GM13977 (cell line): ENCODE results near the gene SSNA1.
A peak's percentile ranks its signal among the peaks of the same experiment; 100 is the strongest.

ENCODE experiments used
- DNase-seq: peaks from one replicate; pipeline ENCODE4 v3.0.0; 2012; ENCODE audit warnings: low spot score
- in situ Hi-C: fragments of 300-500 bp; cut with MboI; formaldehyde crosslinking; loops from one replicate; pipeline ENCODE4 v1.12.0; 2022; ENCODE audit warnings: low sequenced_read_pairs, low pct_unique_long_range_greater_than_20kb, mixed read lengths, inconsistent platforms; ENCODE audit not compliant: unreplicated experiment
- TF ChIP-seq, protein P1 (sequence below): IDR thresholded peaks from 2 replicates; pipeline ENCODE4 v1.5.1; 2012; ENCODE audit warnings: mild to moderate bottlenecking, control low read depth; ENCODE audit not compliant: insufficient read depth; ENCODE audit errors: extremely low read depth, missing control alignments

SSNA1 gene

GRCh38 chr9:137201205-137201868 lies 12.9 kb downstream of the SSNA1 start:
- in situ Hi-C loops = no loop called here
- no peak for DNase-seq
- TF ChIP-seq, protein P1, sequence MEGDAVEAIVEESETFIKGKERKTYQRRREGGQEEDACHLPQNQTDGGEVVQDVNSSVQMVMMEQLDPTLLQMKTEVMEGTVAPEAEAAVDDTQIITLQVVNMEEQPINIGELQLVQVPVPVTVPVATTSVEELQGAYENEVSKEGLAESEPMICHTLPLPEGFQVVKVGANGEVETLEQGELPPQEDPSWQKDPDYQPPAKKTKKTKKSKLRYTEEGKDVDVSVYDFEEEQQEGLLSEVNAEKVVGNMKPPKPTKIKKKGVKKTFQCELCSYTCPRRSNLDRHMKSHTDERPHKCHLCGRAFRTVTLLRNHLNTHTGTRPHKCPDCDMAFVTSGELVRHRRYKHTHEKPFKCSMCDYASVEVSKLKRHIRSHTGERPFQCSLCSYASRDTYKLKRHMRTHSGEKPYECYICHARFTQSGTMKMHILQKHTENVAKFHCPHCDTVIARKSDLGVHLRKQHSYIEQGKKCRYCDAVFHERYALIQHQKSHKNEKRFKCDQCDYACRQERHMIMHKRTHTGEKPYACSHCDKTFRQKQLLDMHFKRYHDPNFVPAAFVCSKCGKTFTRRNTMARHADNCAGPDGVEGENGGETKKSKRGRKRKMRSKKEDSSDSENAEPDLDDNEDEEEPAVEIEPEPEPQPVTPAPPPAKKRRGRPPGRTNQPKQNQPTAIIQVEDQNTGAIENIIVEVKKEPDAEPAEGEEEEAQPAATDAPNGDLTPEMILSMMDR = no peak

DNA sequence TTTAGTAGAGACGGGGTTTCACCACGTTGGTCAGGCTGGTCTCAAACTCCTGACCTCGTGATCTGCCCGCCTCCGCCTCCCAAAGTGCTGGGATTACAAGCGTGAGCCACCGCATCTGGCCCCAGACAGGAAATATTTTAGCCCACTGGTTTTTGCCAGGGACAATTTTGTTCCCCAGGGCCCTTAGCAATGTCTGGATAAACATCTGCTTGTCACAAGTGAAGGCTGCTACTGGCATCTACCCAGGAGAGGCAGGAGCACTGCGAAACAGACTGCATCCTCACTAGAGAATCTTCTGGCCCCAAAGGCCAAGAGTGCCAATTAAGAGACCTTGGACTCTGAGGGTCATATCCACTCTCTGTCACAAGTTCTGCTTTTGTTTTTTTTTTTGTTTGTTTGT lies 14.5 kb downstream of the SSNA1 start:
- no peak for DNase-seq
- TF ChIP-seq, protein P1 = no peak
- in situ Hi-C loops = no loop called here

- no peak for DNase-seq
- in situ Hi-C loops = no loop called here
- TF ChIP-seq, protein P1 = no peak
Observed at GRCh38 chr9:137204731-137205125, 16.3 kb downstream of the SSNA1 start.

- TF ChIP-seq, protein P1 = no peak
- in situ Hi-C loops = no loop called here
- DNase-seq = peak; percentile 98
Observed at GRCh38 chr9:137205126-137206069, 16.9 kb downstream of the SSNA1 start, which contains the start of the genes NDOR1 and TMEM203. Gene NDOR1, plus strand, starts transcription at chr9:137205700. Its CDS starts 78 bp downstream, at chr9:137205778. Gene TMEM203, minus strand, starts transcription at chr9:137205648. Its CDS starts 234 bp downstream, at chr9:137205414.

DNA sequence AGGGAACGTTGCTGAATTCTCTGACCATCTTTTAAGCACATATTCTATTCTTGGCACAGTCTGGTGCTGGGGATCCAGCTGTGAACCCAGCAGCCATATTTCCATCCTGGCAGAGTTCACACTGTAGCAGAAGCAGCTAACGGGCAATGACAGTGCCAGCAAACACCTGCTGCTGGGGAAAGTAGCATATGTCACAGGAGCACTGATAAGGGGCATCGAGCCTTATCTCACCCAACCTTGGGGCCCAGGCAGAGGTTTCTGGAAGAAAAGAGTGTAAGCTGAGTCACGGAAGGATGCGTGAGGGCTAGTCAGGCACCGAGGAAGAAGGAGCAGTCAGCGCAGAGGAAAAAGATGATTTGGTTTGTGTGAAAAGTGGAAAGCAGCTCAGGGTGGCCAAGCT lies 18.1 kb downstream of the SSNA1 start:
- DNase-seq = no peak

DNA sequence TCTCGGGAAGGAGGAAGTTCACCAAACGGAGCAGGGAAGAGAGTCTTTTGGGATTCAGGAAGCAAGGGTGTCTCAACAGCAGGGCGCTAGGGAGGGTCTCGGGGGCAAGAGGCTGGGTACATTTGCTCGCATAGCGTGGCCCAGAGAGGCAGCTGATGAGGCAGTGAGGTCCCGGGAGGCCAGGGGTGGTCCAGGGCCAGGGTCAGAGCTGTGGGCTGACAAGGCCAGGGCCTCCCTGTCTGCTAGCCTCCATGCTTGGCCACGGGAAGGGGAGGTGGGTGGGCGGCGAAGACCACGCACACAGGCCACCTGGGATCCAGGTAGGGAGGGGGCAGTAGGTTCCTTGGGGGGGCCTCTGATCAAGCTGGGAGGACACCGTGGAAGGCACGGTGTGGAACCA lies 23.1 kb downstream of the SSNA1 start:
- in situ Hi-C loops = no loop called here
- no peak for DNase-seq

More for the DNA sequence above, 18.1 kb downstream of the SSNA1 start:
- in situ Hi-C loops = no loop called here
- TF ChIP-seq, protein P1 = no peak

More for the DNA sequence above, 23.1 kb downstream of the SSNA1 start:
- TF ChIP-seq, protein P1 = no peak
